OCI-LY7 (cell line): ENCODE data around the gene DUOX1.

Experiments
- EZH2phosphoT487 ChIP-seq: fragments of 200-600 bp; sonication (generic); IDR thresholded peaks from 2 replicates; pipeline ENCODE4 v1.6.1; 2018; ENCODE audit warnings: low read depth, borderline replicate concordance, mild to moderate bottlenecking, mixed run types, antibody characterized with exemption, low read length, moderate library complexity, mixed read lengths
- TF ChIP-seq, protein P1 (sequence below): fragments of 200-600 bp; sonication (generic); conservative IDR thresholded peaks from 2 replicates; pipeline ENCODE4 v1.5.1; 2014; ENCODE audit warnings: mild to moderate bottlenecking, antibody characterized with exemption, low read length, moderate library complexity, mixed read lengths

- TF ChIP-seq, protein P1, sequence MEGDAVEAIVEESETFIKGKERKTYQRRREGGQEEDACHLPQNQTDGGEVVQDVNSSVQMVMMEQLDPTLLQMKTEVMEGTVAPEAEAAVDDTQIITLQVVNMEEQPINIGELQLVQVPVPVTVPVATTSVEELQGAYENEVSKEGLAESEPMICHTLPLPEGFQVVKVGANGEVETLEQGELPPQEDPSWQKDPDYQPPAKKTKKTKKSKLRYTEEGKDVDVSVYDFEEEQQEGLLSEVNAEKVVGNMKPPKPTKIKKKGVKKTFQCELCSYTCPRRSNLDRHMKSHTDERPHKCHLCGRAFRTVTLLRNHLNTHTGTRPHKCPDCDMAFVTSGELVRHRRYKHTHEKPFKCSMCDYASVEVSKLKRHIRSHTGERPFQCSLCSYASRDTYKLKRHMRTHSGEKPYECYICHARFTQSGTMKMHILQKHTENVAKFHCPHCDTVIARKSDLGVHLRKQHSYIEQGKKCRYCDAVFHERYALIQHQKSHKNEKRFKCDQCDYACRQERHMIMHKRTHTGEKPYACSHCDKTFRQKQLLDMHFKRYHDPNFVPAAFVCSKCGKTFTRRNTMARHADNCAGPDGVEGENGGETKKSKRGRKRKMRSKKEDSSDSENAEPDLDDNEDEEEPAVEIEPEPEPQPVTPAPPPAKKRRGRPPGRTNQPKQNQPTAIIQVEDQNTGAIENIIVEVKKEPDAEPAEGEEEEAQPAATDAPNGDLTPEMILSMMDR, result no peak
- TF ChIP-seq EZH2phosphoT487, result no peak
Observed at GRCh38 chr15:45094358-45094730, 35.5 kb upstream of the DUOX1 start.
